ENCODE data around the gene ALDH3B2.

- TF ChIP-seq REST (IDR thresholded peaks at IDR 0.05; ENCODE audit: insufficient replicate concordance, low read depth) (no peak), CTCF (IDR thresholded peaks at IDR 0.05; ENCODE audit: insufficient read depth, low read length) (no peak), POLR2AphosphoS5 (IDR thresholded peaks at IDR 0.05; ENCODE audit: low read depth) (no peak)
Observed at GRCh38 chr11:67673902-67674301, 521 bp downstream of the ALDH3B2 start.
